Measurements from ENCODE around the gene CNPY1. TPM values are rescaled to one million over a fixed set of nuclear protein-coding genes. Genes with fewer than 3 reads are reported as not detected.

Gene CNPY1
- total RNA-seq, 1 experiment from 2014 or later: not detected

DNA sequence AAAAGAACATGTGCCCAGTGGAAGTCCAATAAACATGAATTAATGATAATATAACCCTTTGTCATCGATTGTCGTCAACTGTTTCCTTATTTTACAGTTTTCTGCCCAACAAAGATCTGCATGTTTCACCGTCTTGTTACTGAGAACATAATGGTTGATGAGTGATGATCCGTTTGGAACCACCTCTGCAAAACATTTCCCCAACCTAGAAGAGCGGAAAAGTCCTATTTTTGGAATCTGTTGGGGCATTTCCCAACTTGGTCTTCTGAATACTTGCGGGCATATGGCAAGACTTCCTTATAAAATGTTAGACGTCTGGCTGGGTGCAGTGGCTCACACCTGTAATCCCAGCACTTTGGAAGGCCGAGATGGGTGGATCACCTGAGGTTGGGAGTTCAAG, 32.1 kb downstream of the CNPY1 start:
- Histone ChIP-seq H3K9me3 (no peaks in the 10 kb centered on the region), H3K4me1 (0 out of 2 replicates have a peak, but pooled peaks cover 4% of the 10 kb centered on the region), H3K36me3 (ENCODE audit: control insufficient read depth, insufficient read depth, low read length) (no peaks in the 10 kb centered on the region), H3K4me3 (ENCODE audit: low read depth, low read length) (no peak overlapping the region), H3K27me3 (replicated peaks; ENCODE audit: control insufficient read depth, insufficient read depth, low read length) (no peaks in the 10 kb centered on the region; the same call in 1 of the 2 replicates)
- H3K4me3 Mint-ChIP-seq (ENCODE audit: unreplicated experiment): no peak overlapping the region
- DNase-seq: no peak
- ChIA-PET CTCF (no interaction called here), POLR2A (no interaction called here)
- TF ChIP-seq, protein P1, sequence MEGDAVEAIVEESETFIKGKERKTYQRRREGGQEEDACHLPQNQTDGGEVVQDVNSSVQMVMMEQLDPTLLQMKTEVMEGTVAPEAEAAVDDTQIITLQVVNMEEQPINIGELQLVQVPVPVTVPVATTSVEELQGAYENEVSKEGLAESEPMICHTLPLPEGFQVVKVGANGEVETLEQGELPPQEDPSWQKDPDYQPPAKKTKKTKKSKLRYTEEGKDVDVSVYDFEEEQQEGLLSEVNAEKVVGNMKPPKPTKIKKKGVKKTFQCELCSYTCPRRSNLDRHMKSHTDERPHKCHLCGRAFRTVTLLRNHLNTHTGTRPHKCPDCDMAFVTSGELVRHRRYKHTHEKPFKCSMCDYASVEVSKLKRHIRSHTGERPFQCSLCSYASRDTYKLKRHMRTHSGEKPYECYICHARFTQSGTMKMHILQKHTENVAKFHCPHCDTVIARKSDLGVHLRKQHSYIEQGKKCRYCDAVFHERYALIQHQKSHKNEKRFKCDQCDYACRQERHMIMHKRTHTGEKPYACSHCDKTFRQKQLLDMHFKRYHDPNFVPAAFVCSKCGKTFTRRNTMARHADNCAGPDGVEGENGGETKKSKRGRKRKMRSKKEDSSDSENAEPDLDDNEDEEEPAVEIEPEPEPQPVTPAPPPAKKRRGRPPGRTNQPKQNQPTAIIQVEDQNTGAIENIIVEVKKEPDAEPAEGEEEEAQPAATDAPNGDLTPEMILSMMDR (IDR thresholded peaks at IDR 0.05; ENCODE audit: insufficient read depth in 1 of 2, low read depth in 1 of 2, low read length in 1 of 2, severe bottlenecking in 1 of 2, unreplicated experiment in 1 of 2): no peak
- BruUV-seq (replicated peaks): no TSS peak
- peaks cover 30% of the 10 kb centered on the region for H3K27me3 Mint-ChIP-seq (ENCODE audit: insufficient read depth, unreplicated experiment)
- no peak overlapping the region for H3K27ac Mint-ChIP-seq (ENCODE audit: unreplicated experiment)
- intact Hi-C loops (cut with micrococcal nuclease; ENCODE audit: unreplicated experiment): no loop called here
- H3K9me3 Mint-ChIP-seq (ENCODE audit: unreplicated experiment): no peaks in the 10 kb centered on the region
- no peaks in the 10 kb centered on the region for H3K36me3 Mint-ChIP-seq (ENCODE audit: insufficient read depth, unreplicated experiment)
- H3K4me1 Mint-ChIP-seq (ENCODE audit: low read depth, unreplicated experiment): no peaks in the 10 kb centered on the region

GRCh38 chr7:155513543-155514285, 32.6 kb downstream of the CNPY1 start:
- no peaks in the 10 kb centered on the region for H3K36me3 Mint-ChIP-seq (ENCODE audit: insufficient read depth, unreplicated experiment)
- ChIA-PET CTCF (no interaction called here), POLR2A (no interaction called here)
- H3K9me3 ChIP-seq: no peaks in the 10 kb centered on the region
- no peak overlapping the region for H3K4me3 ChIP-seq (ENCODE audit: low read depth, low read length)
- DNase-seq: no peak
- peaks cover 34% of the 10 kb centered on the region for H3K27me3 Mint-ChIP-seq (ENCODE audit: insufficient read depth, unreplicated experiment)
- intact Hi-C loops (cut with micrococcal nuclease; ENCODE audit: unreplicated experiment): no loop called here
- H3K4me3 Mint-ChIP-seq (ENCODE audit: unreplicated experiment): no peak overlapping the region
- no peak overlapping the region for H3K27ac Mint-ChIP-seq (ENCODE audit: unreplicated experiment)
- no peaks in the 10 kb centered on the region; the same call in 1 of the 2 replicates for H3K27me3 ChIP-seq (replicated peaks; ENCODE audit: control insufficient read depth, insufficient read depth, low read length)
- no TSS peak for BruUV-seq (replicated peaks)
- TF ChIP-seq, protein P1 (IDR thresholded peaks at IDR 0.05; ENCODE audit: insufficient read depth in 1 of 2, low read depth in 1 of 2, low read length in 1 of 2, severe bottlenecking in 1 of 2, unreplicated experiment in 1 of 2): no peak
- 0 out of 2 replicates have a peak, but pooled peaks cover 5% of the 10 kb centered on the region for H3K4me1 ChIP-seq
- no peaks in the 10 kb centered on the region for H3K36me3 ChIP-seq (ENCODE audit: control insufficient read depth, insufficient read depth, low read length)
- H3K4me1 Mint-ChIP-seq (ENCODE audit: low read depth, unreplicated experiment): no peaks in the 10 kb centered on the region
- no peaks in the 10 kb centered on the region for H3K9me3 Mint-ChIP-seq (ENCODE audit: unreplicated experiment)

DNA sequence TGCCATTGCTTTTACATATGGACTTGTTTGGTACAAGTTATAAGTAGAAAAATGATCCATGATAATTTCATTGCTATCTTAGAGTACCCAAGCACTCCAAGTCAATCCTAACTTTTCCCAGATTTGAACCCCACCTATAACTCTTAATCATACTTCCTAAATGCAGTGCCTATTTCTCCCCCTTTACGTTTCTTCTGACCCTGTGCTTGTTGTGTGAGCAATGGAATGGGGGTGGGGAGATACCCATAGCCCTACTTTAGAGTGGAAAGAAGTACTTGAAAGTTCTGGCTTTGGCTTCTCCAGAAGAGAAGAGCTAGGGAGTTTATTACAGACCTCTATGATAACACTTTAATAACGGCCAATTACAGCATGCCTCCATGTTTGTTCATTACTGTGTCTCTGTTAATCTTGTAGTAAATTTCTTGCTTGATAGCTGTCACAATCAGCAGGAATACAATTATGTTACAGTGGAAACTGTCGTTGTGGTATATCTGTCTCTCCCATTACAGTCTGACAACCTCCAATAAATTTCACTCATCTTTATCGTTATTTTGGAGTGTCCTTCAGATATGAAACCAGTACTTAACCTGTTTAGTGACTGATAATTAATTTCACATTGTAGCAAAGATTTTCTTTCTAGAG, 34.0 kb downstream of the CNPY1 start:
- no peaks in the 10 kb centered on the region for H3K4me1 Mint-ChIP-seq (ENCODE audit: low read depth, unreplicated experiment)
- POLR2A ChIA-PET: no interaction called here
- intact Hi-C loops (cut with micrococcal nuclease; ENCODE audit: unreplicated experiment): no loop called here
- H3K4me3 ChIP-seq (ENCODE audit: low read depth, low read length): no peak overlapping the region
- H3K27me3 Mint-ChIP-seq (ENCODE audit: insufficient read depth, unreplicated experiment): peaks cover 33% of the 10 kb centered on the region
- DNase-seq: no peak
- H3K9me3 Mint-ChIP-seq (ENCODE audit: unreplicated experiment): no peaks in the 10 kb centered on the region
- TF ChIP-seq, protein P1 (IDR thresholded peaks at IDR 0.05; ENCODE audit: insufficient read depth in 1 of 2, low read depth in 1 of 2, low read length in 1 of 2, severe bottlenecking in 1 of 2, unreplicated experiment in 1 of 2): no peak
- H3K36me3 Mint-ChIP-seq (ENCODE audit: insufficient read depth, unreplicated experiment): no peaks in the 10 kb centered on the region
- no peaks in the 10 kb centered on the region for H3K27me3 ChIP-seq (replicated peaks; ENCODE audit: control insufficient read depth, insufficient read depth, low read length)
- no TSS peak for BruUV-seq (replicated peaks)
- H3K27ac Mint-ChIP-seq (ENCODE audit: unreplicated experiment): no peak overlapping the region
- H3K4me3 Mint-ChIP-seq (ENCODE audit: unreplicated experiment): no peak overlapping the region
- H3K36me3 ChIP-seq (ENCODE audit: control insufficient read depth, insufficient read depth, low read length): no peaks in the 10 kb centered on the region
- CTCF ChIA-PET: no interaction called here
- H3K4me1 ChIP-seq: 0 out of 2 replicates have a peak, but pooled peaks cover 5% of the 10 kb centered on the region
- no peaks in the 10 kb centered on the region for H3K9me3 ChIP-seq

Measured in Caco-2 (cell line).